ENCODE data around the gene PDS5A.
"Not testable (repeated sequence)": the region's sequence is repeated elsewhere in the genome, so short reads cannot be mapped to it uniquely, and the experiment has no call there.

Gene PDS5A

GRCh38 chr4:39961311-39961877 is 16.3 kb downstream of the PDS5A start:
- DNase-seq (ENCODE audit: low read depth, low spot score): no peak

GRCh38 chr4:39950861-39951481 is 26.7 kb downstream of the PDS5A start:
- no peak for DNase-seq (ENCODE audit: low read depth, low spot score)

DNA sequence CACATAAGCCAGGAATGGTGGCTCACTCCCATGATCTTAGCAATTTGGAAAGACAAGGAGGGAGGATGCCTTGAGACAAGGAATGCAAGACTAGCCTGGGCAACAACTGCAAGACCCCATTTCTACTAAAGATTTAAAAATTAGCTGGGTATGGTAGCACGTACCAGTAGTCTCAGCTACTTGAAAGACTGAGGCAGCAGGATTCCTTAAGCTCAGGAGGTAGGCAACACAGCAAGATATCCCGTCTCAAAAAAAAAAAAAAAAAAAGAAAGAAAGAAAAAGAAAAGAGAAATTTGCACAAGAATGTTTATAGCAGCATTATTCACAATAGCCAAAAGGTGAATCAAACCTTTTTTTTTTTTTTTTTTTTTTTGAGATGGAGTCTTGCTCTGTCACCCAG is 29.7 kb downstream of the PDS5A start:
- DNase-seq (ENCODE audit: low read depth, low spot score): no peak

DNA sequence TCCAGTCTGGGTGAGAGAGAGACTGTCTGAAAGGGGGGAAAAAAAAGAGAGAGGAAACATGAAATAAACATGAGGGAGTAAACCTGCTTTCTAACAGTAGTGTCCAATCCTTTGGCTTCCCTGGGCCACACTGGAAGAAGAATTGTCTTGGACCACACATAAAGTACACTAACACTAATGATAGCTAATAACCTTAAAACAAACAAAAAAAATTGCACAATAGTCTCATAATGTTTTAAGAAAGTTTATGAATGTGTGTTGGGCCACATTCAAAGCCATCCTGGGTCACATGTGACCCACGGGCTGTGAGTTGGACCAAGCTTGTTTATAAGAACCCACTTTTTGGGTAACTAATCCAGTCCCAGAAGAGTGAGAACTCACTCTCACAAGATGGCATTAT is 30.3 kb downstream of the PDS5A start:
- DNase-seq (ENCODE audit: low read depth, low spot score): no peak

DNA sequence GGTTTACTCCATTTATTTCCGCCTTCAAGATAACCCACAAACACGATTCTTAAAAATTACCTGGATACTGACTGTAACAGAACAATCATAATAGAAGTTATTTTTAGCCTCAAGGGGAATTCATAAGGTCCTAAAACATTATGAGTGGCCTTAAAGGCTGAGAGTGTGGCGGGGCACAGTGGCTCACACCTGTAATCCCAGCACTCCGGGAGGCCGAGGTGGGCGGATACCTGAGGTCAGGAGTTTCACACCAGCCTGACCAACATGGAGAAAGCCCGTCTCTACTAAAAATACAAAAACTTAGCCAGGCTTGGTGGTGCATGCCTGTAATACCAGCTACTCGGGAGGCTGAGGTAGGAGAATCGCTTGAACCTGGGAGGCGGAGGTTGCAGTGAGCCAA is 33.5 kb downstream of the PDS5A start:
- not testable (repeated sequence) for DNase-seq (ENCODE audit: low read depth, low spot score)

- no peak for DNase-seq (ENCODE audit: low read depth, low spot score)
Measured at GRCh38 chr4:39942507-39942906, 35.2 kb downstream of the PDS5A start.

- no peak for DNase-seq (ENCODE audit: low read depth, low spot score)
Measured at GRCh38 chr4:39941682-39942217, 36.0 kb downstream of the PDS5A start.

DNA sequence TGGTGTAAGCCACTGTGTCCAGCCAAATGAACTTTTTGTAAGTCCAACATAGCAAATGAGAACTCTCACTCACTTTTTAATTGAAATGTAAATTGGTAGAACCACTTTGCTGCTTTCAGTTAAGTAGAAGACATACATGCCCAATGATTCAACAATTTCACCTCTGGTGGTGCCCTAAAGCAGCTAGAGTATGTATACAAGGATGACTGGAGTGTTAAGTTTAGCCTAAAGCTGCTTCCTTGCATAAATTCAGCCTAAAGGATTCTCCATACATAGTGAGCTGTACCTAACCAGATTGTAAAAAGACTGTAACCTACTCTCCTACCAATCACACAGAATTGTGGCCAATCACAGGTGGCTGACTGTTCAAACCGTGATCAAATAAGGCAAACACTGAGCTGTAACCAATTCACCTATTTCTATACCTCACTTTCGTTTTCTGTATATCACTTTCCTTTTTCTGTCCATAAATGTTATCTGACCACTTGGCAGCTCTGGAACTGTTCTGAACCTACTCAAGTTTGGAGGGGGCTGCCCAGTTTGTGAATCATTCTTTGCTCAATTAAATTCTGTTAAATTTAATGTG is 39.9 kb downstream of the PDS5A start:
- no peak for DNase-seq (ENCODE audit: low read depth, low spot score)

DNA sequence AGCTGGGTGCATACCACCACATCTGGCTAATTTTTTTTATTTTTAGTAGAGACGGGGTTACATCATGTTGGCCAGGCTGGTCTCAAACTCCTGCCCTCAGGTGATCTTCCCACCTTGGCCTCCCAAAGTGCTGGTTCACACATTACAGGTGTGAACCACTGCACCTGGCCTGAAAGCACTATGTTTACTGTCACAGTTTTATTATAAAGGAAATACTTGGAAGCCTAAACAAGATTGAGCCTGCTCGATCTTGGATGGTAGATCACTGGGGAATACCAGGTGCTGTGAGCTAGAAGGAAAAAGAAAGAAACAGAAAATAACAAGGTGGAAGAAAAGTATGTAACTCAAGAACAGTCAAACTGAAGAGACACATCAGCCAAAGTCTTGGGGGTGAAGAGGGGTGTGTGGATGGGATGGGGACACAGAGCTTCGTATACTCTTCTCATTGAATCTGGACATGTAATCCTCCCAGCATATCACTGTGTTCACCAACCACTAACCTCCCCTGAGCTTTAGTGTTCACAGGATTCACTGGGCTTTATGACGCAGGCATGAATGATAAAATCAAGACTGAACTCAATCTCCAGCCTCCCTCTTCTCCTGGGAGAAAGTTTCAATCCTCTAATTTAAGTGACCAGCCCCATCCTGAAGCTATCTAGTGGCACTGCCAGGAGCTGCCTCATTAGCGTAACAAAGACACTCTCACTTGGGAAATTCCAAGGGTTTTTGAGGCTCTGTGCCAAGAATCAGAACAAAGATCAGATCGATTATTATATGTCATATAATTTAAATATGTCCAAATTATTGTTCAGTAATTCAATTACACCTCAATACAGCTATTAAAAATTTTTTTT is 40.9 kb downstream of the PDS5A start:
- peak; percentile 30 for DNase-seq (ENCODE audit: low read depth, low spot score)

DNA sequence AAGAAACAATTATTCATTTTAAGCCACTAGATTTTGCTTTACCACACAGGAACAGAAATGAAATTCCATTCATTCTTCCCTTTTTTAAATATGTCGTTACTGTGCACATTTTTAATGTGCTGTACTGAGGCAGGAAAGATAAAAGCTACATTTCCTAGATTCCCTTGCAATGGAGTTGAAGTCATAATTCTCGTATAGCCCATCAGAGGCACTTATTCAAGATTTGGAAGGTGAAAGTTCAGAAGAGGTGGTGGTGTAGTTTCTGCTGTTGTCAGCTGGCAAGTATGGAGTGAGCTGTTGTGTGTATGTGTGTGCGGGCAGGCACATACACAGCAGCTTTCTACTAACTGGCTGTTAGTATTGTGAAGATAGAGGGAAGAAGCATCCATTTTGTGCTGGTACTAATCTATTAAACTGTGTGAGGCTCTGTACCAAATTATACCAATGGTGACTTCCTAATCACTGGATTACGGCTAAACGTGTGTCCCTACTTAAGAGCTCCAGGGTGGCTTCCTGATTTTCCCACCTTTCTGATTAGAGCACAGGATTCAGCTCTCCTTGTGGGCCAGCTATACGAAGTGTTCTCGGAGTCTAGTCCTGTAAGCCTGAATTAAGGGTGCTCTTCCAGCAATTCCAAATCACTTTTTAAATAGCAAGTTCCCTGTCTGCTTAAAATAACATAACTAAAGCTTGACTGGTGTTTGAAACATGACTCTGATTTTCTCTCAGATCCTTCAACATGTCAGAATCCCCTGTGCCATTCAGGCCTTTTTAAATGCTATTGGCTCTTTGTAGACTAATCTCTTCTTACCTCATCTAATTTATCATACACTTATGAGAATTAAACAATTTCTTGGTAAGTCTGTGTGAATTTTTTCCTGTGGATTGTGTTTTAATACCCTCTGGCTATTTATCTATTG is 43.8 kb downstream of the PDS5A start:
- DNase-seq (ENCODE audit: low read depth, low spot score): no peak

GRCh38 chr4:39932776-39933402 is 44.8 kb downstream of the PDS5A start:
- no peak for DNase-seq (ENCODE audit: low read depth, low spot score)

GRCh38 chr4:39931441-39931901 is 46.2 kb downstream of the PDS5A start:
- DNase-seq (ENCODE audit: low read depth, low spot score): no peak

DNA sequence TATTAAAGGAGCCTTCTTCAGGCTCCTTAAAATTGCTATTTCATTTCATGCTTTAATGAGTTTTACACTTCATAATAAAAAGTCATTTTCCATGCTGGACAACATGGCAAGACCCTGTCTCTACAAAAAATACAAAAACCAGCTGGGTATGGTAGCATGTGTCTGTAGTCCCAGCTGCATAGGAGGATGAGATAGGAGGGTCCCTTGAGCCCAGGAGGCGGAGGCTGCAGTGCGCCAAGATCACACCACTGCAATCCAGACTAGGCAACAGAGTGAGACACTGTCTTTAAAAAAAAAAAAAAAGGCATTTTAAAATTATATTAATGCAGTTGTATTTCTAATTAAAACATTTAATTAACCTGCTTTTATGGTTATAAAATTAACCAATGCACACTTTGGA is 49.2 kb downstream of the PDS5A start:
- no peak for DNase-seq (ENCODE audit: low read depth, low spot score)

GRCh38 chr4:39924014-39924413 is 53.7 kb downstream of the PDS5A start:
- DNase-seq (ENCODE audit: low read depth, low spot score): no peak

GRCh38 chr4:39922399-39922798 is 55.3 kb downstream of the PDS5A start:
- DNase-seq (ENCODE audit: low read depth, low spot score): no peak

DNA sequence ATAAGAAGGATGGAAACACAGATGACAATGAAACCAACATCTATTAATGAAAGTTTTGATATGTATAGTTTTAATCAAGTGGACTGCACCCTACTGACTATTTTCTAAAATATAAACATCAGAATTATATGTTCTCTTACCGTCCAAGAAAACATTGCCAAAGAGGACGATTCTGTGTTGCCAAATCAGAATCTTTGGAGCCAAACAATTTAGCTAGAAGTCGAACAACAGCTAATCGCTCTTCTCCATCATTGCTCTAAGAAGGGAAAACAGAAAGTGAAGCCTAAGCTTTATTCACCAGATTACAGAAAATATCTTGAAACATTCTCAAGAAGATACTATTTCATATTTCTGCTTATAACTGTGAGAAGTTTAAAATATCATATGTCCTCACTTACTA is 64.2 kb downstream of the PDS5A start:
- no peak for DNase-seq (ENCODE audit: low read depth, low spot score)

DNA sequence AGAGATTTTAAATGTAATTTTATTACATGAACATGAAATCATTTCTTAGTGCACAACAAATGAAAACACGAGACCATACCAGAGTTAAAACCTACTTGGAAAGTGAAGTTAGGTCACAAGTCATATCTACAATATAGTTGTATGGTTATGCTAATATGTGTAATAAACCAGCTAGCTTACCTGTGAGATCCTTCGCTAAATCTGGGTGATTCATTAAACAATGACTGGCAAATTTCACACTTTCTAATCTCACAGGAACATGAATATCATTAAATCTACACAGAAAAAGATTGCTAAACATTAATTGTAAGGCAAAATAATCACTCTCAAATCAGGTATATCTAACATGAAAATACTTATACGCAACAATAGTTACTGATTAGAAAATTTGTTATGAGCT is 67.6 kb downstream of the PDS5A start:
- no peak for DNase-seq (ENCODE audit: low read depth, low spot score)

DNA sequence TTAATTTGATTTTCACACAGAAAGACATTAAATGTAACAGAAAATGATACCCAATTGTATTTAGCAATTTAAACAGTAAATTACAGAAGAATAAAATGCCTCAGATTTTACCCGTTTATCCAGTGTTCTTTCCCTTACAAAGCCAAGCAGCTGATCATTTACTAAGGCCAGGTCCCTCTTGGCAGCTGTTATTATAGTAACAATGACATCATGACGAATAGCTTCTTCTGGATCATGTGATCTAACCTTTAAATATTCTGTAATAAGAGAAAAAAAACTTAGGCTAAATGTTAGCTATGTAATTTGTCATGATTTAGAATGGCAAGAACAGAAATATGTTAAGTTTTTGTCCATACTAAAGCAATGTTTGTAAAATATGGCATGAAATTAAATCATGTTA is 69.4 kb downstream of the PDS5A start:
- no peak for DNase-seq (ENCODE audit: low read depth, low spot score)

DNA sequence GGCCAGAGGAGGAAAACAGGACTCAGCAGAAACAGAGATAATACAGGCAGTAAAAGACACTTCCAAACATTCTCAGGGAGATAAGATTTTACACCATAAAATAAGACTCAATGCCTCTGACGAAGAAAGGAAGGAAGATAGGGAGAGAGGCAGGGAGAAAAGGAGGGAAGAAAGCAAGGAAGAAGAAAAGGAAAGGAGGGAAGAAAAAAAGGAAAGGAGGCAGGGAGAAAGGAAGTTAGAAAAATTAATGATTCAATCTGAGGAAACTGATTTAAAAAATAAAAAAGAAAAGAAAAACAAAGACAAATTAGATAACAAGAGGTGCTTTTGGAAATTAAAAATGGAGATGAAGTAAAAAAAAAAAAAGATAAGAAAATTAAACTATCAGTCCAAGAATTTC is 72.1 kb downstream of the PDS5A start:
- DNase-seq (ENCODE audit: low read depth, low spot score): no peak

GRCh38 chr4:39905019-39905418 is 72.7 kb downstream of the PDS5A start:
- DNase-seq (ENCODE audit: low read depth, low spot score): not testable (repeated sequence)

DNA sequence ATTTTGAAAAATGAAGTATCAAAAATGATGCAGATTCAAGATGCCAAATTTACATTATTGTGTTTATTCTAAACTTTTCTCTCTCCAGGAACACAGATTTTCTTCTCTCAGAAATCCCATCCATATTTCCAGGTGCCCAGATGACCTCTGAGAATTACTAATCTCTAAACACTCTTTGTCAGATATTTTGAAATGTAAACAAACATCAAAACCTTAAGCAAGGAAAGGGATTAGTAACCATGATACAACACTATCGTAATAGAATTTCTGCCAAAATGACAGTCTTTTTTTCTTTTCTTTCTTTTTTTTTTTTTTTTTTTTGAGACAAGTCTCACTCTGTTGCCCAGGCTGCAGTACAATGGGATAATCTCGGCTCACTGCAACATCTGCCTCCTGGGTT is 76.7 kb downstream of the PDS5A start:
- DNase-seq (ENCODE audit: low read depth, low spot score): no peak

All from iPS DF 19.7 (cell line).